Ovary (tissue), 3 donors: ENCODE data around the gene CADPS2.

Experiments used
- CTCF ChIP-seq, 3 donors: fragments of 450-650 bp in 2 of 3; fragments of 200-600 bp in 1 of 3; IDR thresholded peaks; one replicate each; pipeline versions ENCODE4 v1.5.1 to v1.8.0; 2016 to 2022; ENCODE audit warnings: antibody characterized with exemption in 3 of 3, mild to moderate bottlenecking in 1 of 3
- EP300 ChIP-seq: sonication (generic); formaldehyde crosslinking; IDR thresholded peaks from one replicate; pipeline ENCODE4 v1.6.1; 2017; ENCODE audit warnings: antibody characterized with exemption
- donor health status: DM: no; HTN: no; CAD: no.

GRCh38 chr7:122694697-122695096 is 191.6 kb downstream of the CADPS2 start:
- TF ChIP-seq CTCF (IDR thresholded peaks at IDR 0.05) (no peak), EP300 (no peak)
